Ascending aorta (tissue), 2 donors: Measurements from ENCODE around the gene IL3. TPM values are rescaled to one million over a fixed set of nuclear protein-coding genes. Genes with fewer than 3 reads are reported as not detected.

Source experiments
- DNase-seq, 2 donors: peaks; one replicate each; pipeline ENCODE4 v3.0.0-alpha.2; 2019; ENCODE audit warnings: low spot score in 2 of 2
- H3K27ac ChIP-seq, 2 donors: fragments of 200-600 bp; sonication (generic); one replicate each; pipeline ENCODE4 v1.5.1; 2016 to 2017; ENCODE audit warnings: mild to moderate bottlenecking in 1 of 2
- H3K27me3 ChIP-seq: fragments of 200-600 bp; sonication (generic); one replicate; pipeline ENCODE4 v1.5.1; 2017
- H3K36me3 ChIP-seq, 2 donors: fragments of 200-600 bp; sonication (generic); one replicate each; pipeline ENCODE4 v1.5.1; 2016
- H3K4me1 ChIP-seq, 2 donors: fragments of 200-600 bp; sonication (generic); one replicate each; pipeline ENCODE4 v1.5.1; 2016 to 2017; ENCODE audit warnings: mild to moderate bottlenecking in 1 of 2
- H3K4me3 ChIP-seq, 2 donors: fragments of 200-600 bp; sonication (generic); one replicate each; pipeline ENCODE4 v1.5.1; 2016 to 2017; ENCODE audit warnings: mild to moderate bottlenecking in 1 of 2
- H3K9me3 ChIP-seq, 2 donors: fragments of 200-600 bp; sonication (generic); one replicate each; pipeline ENCODE4 v1.5.1; 2016
- CTCF ChIP-seq, 3 experiments: fragments of 200-600 bp in 2 of 3; fragments of 450-650 bp in 1 of 3; sonication (generic) in 2 of 3; IDR thresholded peaks; one replicate each; pipeline ENCODE4 v1.5.1; 2016 to 2019; ENCODE audit warnings: antibody characterized with exemption in 3 of 3, mild to moderate bottlenecking in 1 of 3, moderate library complexity in 1 of 3
- intact Hi-C: fragments of 100-400 bp; cut with DNase I; formaldehyde crosslinking; loops from one replicate; pipeline ENCODE4 v1.15.1; 2023
- total RNA-seq: library from RNA; depleted of rRNA; stranded (reverse); fragments of >200 nt; gene quantifications from one replicate; pipeline ENCODE4 v1.1.0, GENCODE V29; 2016

The IL3 gene
- total RNA-seq, 1 donor from 2014 or later, result not detected

DNA sequence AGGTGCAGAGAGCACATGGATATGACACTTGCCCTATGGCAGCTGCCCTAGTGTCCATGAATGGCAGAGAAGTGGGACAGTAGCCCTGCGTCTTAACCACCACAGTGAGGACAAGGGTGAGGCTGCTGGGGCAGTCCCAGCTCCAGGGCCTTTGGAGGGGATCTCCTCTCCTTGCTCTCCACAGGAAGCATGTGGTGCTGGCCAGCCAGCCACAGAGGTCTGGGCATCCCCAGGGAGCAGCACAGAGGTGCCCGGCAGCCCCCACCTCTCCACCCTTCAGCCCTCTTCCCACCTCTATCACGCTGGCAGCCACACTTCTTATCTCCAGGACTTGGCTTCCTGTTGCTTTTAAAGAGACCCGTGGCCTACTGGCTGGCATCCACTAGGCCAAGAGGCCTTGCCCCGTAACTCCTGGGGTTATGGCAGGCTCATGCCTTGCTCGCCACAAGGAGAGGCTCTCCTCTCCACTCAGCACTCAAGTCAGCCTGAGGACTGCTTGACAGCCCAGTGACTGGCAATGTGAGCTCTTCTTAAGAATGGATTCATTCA lies 35.0 kb downstream of the IL3 start:
- no peak overlapping the region for H3K27ac ChIP-seq
- H3K27me3 ChIP-seq, result no peaks in the 10 kb centered on the region
- no peaks in the 10 kb centered on the region for H3K36me3 ChIP-seq
- TF ChIP-seq CTCF (IDR thresholded peaks at IDR 0.05), result no peak
- DNase-seq, result no peak
- intact Hi-C loops, result no loop called here
- H3K4me1 ChIP-seq, result no peaks in the 10 kb centered on the region
- no peaks in the 10 kb centered on the region for H3K9me3 ChIP-seq
- no peak overlapping the region for H3K4me3 ChIP-seq

DNA sequence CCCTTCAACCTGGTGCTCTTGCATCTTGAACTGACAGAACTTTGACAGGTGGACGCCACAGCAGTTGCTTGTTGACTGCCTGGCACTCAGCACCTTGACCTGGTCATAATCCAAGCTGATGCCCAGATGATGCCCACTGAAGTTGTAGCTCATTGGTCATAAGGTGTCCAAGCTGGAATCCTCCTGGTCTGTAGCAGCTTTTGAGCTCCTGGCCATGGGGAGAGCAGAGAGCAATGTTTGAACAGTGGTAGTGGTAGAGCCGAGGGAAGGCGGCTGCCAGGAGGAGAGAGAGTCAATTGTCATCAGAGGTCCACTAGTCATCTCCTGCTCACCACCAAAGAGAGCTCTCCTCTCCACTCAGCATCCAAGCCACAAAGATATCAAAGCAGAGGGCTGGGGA lies 36.4 kb downstream of the IL3 start:
- intact Hi-C loops, result no loop called here
- TF ChIP-seq CTCF (IDR thresholded peaks at IDR 0.05), result no peak
- Histone ChIP-seq H3K36me3 (no peaks in the 10 kb centered on the region), H3K4me1 (no peaks in the 10 kb centered on the region), H3K27me3 (no peaks in the 10 kb centered on the region), H3K27ac (no peak overlapping the region), H3K9me3 (no peaks in the 10 kb centered on the region), H3K4me3 (no peak overlapping the region)
- no peak for DNase-seq

DNA sequence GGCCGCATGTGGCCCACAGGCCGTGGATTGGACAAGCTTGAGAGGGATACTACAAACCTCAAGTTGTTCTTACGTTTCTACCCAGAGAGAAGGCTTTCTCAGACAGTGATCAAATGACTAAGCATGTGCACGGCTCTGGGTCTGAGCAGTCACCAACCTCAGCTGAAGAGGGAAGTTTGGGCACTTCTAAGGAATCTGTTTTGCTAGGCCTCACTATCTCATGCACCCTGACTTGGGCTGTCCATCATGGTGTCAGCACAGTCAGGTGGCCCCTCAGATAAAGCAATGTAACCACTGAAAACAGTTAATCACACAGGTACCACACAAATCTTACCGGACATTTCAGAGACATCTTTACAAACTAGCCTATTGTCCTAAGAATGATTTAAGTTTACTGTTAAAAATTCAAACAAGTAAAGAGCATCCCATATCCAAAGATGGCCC lies 37.7 kb downstream of the IL3 start:
- intact Hi-C loops, result no loop called here
- H3K4me3 ChIP-seq, result no peak overlapping the region
- no peak for DNase-seq
- no peaks in the 10 kb centered on the region for H3K27me3 ChIP-seq
- TF ChIP-seq CTCF (IDR thresholded peaks at IDR 0.05), result no peak
- H3K9me3 ChIP-seq, result no peaks in the 10 kb centered on the region
- H3K27ac ChIP-seq, result no peak overlapping the region
- H3K4me1 ChIP-seq, result peaks cover 4 to 5% of the 10 kb centered on the region in 2 donors
- H3K36me3 ChIP-seq, result no peaks in the 10 kb centered on the region

GRCh38 chr5:132098621-132099020 lies 38.2 kb downstream of the IL3 start:
- intact Hi-C loops, result no loop called here
- Histone ChIP-seq H3K4me1 (peaks cover 5 to 9% of the 10 kb centered on the region in 2 donors), H3K4me3 (no peak overlapping the region), H3K9me3 (no peaks in the 10 kb centered on the region), H3K36me3 (no peaks in the 10 kb centered on the region), H3K27me3 (no peaks in the 10 kb centered on the region), H3K27ac (no peak overlapping the region)
- no peak for TF ChIP-seq CTCF (IDR thresholded peaks at IDR 0.05)
- no peak for DNase-seq

GRCh38 chr5:132099076-132099748 lies 38.8 kb downstream of the IL3 start:
- no peak overlapping the region for H3K27ac ChIP-seq
- DNase-seq, result no peak
- no peaks in the 10 kb centered on the region for H3K9me3 ChIP-seq
- H3K36me3 ChIP-seq, result no peaks in the 10 kb centered on the region
- no peak overlapping the region for H3K4me3 ChIP-seq
- H3K4me1 ChIP-seq, result peaks cover 9 to 15% of the 10 kb centered on the region in 2 donors
- intact Hi-C loops, result no loop called here
- H3K27me3 ChIP-seq, result no peaks in the 10 kb centered on the region
- no peak for TF ChIP-seq CTCF (IDR thresholded peaks at IDR 0.05)
